Choroid plexus epithelial cell (primary cell): ENCODE results near the gene PLPPR3.

Experiments
- DNase-seq: peaks from one replicate; pipeline ENCODE4 v3.0.0-alpha.2; 2010; ENCODE audit warnings: low read depth
- H3K4me3 ChIP-seq: 2 replicates; pipeline ENCODE4 v1.5.1; 2011; ENCODE audit warnings: low read depth, mild to moderate bottlenecking, control low read depth, low read length, moderate library complexity
- CTCF ChIP-seq: conservative IDR thresholded peaks from 2 replicates; pipeline ENCODE4 v1.5.1; 2011; ENCODE audit warnings: low read depth, mild to moderate bottlenecking, control low read depth, inconsistent platforms, low read length, moderate library complexity

PLPPR3 gene

GRCh38 chr19:810883-811489 lies 10.8 kb downstream of the PLPPR3 start:
- no peak for TF ChIP-seq CTCF
- H3K4me3 ChIP-seq = no peak overlapping the region
- DNase-seq = no peak

- no peak for DNase-seq
- no peak overlapping the region for H3K4me3 ChIP-seq
- TF ChIP-seq CTCF = no peak
Observed at GRCh38 chr19:810077-810855, 11.5 kb downstream of the PLPPR3 start.

GRCh38 chr19:808423-808775 lies 13.4 kb downstream of the PLPPR3 start:
- no peak for TF ChIP-seq CTCF
- no peak overlapping the region for H3K4me3 ChIP-seq
- DNase-seq = no peak

GRCh38 chr19:807627-808422 lies 13.9 kb downstream of the PLPPR3 start:
- DNase-seq = no peak
- no peak overlapping the region for H3K4me3 ChIP-seq
- TF ChIP-seq CTCF = no peak

GRCh38 chr19:806815-807421 lies 14.8 kb downstream of the PLPPR3 start:
- DNase-seq = no peak
- TF ChIP-seq CTCF = no peak
- no peak overlapping the region for H3K4me3 ChIP-seq

GRCh38 chr19:805600-806550 lies 15.9 kb downstream of the PLPPR3 start:
- no peak for DNase-seq
- no peak overlapping the region for H3K4me3 ChIP-seq
- TF ChIP-seq CTCF = no peak
